Gastrocnemius medialis (tissue), 4 donors: ENCODE data around the gene SMIM1.

Experiments used
- CTCF ChIP-seq, 5 experiments: fragments of 450-650 bp in 3 of 5; fragments of 200-600 bp in 2 of 5; sonication (generic) in 2 of 5; IDR thresholded peaks in 4 of 5; conservative IDR thresholded peaks in 1 of 5; 1 replicate in 4 of 5; 2 replicates in 1 of 5; pipeline ENCODE4 v1.5.1; 2016 to 2019; ENCODE audit warnings: antibody characterized with exemption in 5 of 5, mild to moderate bottlenecking in 3 of 5, moderate library complexity in 3 of 5
- POLR2A ChIP-seq, 2 donors: fragments of 450-650 bp; IDR thresholded peaks; one replicate each; pipeline ENCODE4 v1.6.1; 2017; ENCODE audit warnings: antibody characterized with exemption in 2 of 2, mild to moderate bottlenecking in 2 of 2, moderate library complexity in 2 of 2

GRCh38 chr1:3744646-3745045, 27.9 kb upstream of the SMIM1 start:
- no peak for TF ChIP-seq CTCF (IDR thresholded peaks at IDR 0.05 in 4 of 5, conservative IDR thresholded peaks at IDR 0.05 in 1 of 5)
- TF ChIP-seq POLR2A (IDR thresholded peaks at IDR 0.05): no peak
